IMR-90 (cell line): Measurements from ENCODE around the gene CUL1.

Experiments
- CTCF ChIP-seq: conservative IDR thresholded peaks from 2 replicates; pipeline ENCODE4 v1.5.1; 2012; ENCODE audit warnings: mild to moderate bottlenecking, low read depth, low read length, improper control_type of control experiment
- ELK1 ChIP-seq: fragments of 150-350 bp; IDR thresholded peaks from 2 replicates; pipeline ENCODE4 v1.6.1; 2016; ENCODE audit warnings: low read depth, mild to moderate bottlenecking, low read length, moderate library complexity, borderline replicate concordance
- RCOR1 ChIP-seq: IDR thresholded peaks from 2 replicates; pipeline ENCODE4 v1.6.1; 2012; ENCODE audit warnings: mild to moderate bottlenecking, low read length, improper control_type of control experiment; ENCODE audit not compliant: insufficient replicate concordance

- no peak for TF ChIP-seq CTCF
- TF ChIP-seq RCOR1: no peak
- no peak for TF ChIP-seq ELK1
Observed at GRCh38 chr7:148819697-148820360, 121.1 kb downstream of the CUL1 start.
